PFSK-1 (cell line): ENCODE results near the gene EIF4E1B.

Source experiments
- FOXP2 ChIP-seq: optimal IDR thresholded peaks from 2 replicates; pipeline ENCODE3; 2011; ENCODE audit warnings: borderline replicate concordance, control low read depth, inconsistent platforms; ENCODE audit not compliant: insufficient read depth; ENCODE audit errors: extremely low read length, extremely low read depth
- POLR2AphosphoS5 ChIP-seq: IDR thresholded peaks from 2 replicates; pipeline ENCODE4 v1.6.1; 2012; ENCODE audit warnings: low read depth, mild to moderate bottlenecking, control low read depth, low read length, moderate library complexity
- SIN3A ChIP-seq: IDR thresholded peaks from 2 replicates; pipeline ENCODE4 v1.6.1; 2012; ENCODE audit warnings: mild to moderate bottlenecking, low read length, moderate library complexity, borderline replicate concordance; ENCODE audit not compliant: insufficient read depth
- TAF1 ChIP-seq: IDR thresholded peaks from 2 replicates; pipeline ENCODE4 v1.6.1; 2012; ENCODE audit warnings: low read length, control low read depth, borderline replicate concordance; ENCODE audit not compliant: insufficient read depth
- TF ChIP-seq, protein P1 (sequence below), 2 experiments: IDR thresholded peaks; 2 replicates each; pipeline versions ENCODE4 v1.6.1 to v1.8.0; 2011 to 2012; ENCODE audit warnings: low read depth in 2 of 2, low read length in 2 of 2, control low read depth in 1 of 2, inconsistent platforms in 1 of 2, mild to moderate bottlenecking in 1 of 2, moderate library complexity in 1 of 2; ENCODE audit not compliant: insufficient read depth in 1 of 2

EIF4E1B gene

GRCh38 chr5:176658817-176659511 is 28.5 kb downstream of the EIF4E1B start:
- TF ChIP-seq TAF1 (no peak), SIN3A (no peak), POLR2AphosphoS5 (no peak), FOXP2 (no peak)
- TF ChIP-seq, protein P1, sequence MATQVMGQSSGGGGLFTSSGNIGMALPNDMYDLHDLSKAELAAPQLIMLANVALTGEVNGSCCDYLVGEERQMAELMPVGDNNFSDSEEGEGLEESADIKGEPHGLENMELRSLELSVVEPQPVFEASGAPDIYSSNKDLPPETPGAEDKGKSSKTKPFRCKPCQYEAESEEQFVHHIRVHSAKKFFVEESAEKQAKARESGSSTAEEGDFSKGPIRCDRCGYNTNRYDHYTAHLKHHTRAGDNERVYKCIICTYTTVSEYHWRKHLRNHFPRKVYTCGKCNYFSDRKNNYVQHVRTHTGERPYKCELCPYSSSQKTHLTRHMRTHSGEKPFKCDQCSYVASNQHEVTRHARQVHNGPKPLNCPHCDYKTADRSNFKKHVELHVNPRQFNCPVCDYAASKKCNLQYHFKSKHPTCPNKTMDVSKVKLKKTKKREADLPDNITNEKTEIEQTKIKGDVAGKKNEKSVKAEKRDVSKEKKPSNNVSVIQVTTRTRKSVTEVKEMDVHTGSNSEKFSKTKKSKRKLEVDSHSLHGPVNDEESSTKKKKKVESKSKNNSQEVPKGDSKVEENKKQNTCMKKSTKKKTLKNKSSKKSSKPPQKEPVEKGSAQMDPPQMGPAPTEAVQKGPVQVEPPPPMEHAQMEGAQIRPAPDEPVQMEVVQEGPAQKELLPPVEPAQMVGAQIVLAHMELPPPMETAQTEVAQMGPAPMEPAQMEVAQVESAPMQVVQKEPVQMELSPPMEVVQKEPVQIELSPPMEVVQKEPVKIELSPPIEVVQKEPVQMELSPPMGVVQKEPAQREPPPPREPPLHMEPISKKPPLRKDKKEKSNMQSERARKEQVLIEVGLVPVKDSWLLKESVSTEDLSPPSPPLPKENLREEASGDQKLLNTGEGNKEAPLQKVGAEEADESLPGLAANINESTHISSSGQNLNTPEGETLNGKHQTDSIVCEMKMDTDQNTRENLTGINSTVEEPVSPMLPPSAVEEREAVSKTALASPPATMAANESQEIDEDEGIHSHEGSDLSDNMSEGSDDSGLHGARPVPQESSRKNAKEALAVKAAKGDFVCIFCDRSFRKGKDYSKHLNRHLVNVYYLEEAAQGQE (IDR thresholded peaks at IDR 0.05; ENCODE audit: insufficient read depth in 1 of 2, low read depth in 2 of 2, low read length in 2 of 2): no peak

GRCh38 chr5:176659512-176659839 is 29.0 kb downstream of the EIF4E1B start:
- TF ChIP-seq FOXP2 (no peak), TAF1 (no peak), SIN3A (no peak), POLR2AphosphoS5 (no peak)
- TF ChIP-seq, protein P1 (IDR thresholded peaks at IDR 0.05; ENCODE audit: insufficient read depth in 1 of 2, low read depth in 2 of 2, low read length in 2 of 2): no peak

DNA sequence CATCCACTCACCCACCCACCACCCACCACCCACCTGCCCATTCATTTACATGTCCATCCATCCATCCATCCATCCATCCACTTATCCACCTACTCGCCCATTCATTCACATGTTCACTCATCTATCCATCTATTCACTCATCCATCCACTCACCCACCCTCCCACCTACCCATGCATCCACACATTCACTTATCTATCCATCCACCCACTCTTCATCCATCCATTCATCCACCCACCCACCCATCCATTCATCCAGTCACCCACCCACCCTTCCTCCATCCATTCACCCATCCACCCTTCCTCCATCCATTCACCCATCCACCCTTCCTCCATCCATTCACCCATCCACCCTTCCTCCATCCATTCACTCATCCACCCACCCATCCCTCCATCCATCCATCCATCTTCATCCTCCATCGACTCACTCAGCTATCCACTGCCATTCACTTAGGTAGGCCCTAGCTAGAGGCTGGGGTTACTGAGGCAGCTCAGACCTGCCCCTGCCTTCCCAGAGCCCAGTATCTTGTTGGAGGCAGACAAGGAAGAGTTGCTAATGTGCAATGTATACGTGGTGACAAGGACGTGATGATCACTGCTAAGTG is 29.5 kb downstream of the EIF4E1B start:
- TF ChIP-seq FOXP2 (no peak), SIN3A (no peak)
- TF ChIP-seq, protein P1 (IDR thresholded peaks at IDR 0.05; ENCODE audit: insufficient read depth in 1 of 2, low read depth in 2 of 2, low read length in 2 of 2): no peak

DNA sequence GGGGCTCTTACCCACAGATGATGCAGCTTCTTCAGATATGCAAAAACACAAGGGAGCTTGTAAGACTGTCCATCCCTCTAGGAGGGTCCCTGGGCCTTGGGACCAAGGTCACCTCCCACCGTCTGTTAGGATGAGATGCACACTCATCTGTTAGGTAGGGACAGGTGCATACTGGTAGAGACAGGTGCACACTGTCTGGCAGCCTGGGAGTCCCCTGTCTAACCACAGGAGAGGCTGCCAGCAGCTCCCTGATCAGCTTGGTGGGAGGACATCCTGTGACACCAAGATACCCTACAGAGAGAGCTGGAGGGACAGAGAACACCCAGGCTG is 30.0 kb downstream of the EIF4E1B start:
- TF ChIP-seq FOXP2: no peak
- no peak for TF ChIP-seq TAF1
- TF ChIP-seq POLR2AphosphoS5: no peak
- TF ChIP-seq, protein P1 (IDR thresholded peaks at IDR 0.05; ENCODE audit: insufficient read depth in 1 of 2, low read depth in 2 of 2, low read length in 2 of 2): no peak
- TF ChIP-seq SIN3A: no peak
